Calu3 (cell line): ENCODE results near the gene PPFIBP2. TPM values are rescaled to one million over a fixed set of nuclear protein-coding genes. Genes with fewer than 3 reads are reported as not detected.

Source experiments
- BruUV-seq: library from RNA; stranded (reverse); fragments of 400-500 nt; replicated peaks from 2 replicates; lab custom pipeline; 2021; lab: Mats Ljungman, UMichigan
- CTCF ChIA-PET: fragments of 300-600 bp; sonication (Branson Sonifier 250); formaldehyde crosslinking; loops from one replicate; lab custom pipeline; 2022; ENCODE audit warnings: antibody characterized with exemption; lab: Charles Lee
- DNase-seq: peaks from one replicate; pipeline ENCODE4 v3.0.0; 2022
- H3K27ac Mint-ChIP-seq: one replicate; pipeline ENCODE4 v1.8.0; 2022; ENCODE audit warnings: mixed read lengths; ENCODE audit not compliant: unreplicated experiment
- H3K27me3 Mint-ChIP-seq: one replicate; pipeline ENCODE4 v1.8.0; 2022; ENCODE audit warnings: mixed read lengths; ENCODE audit not compliant: unreplicated experiment
- H3K36me3 Mint-ChIP-seq: one replicate; pipeline ENCODE4 v1.8.0; 2022; ENCODE audit warnings: mild to moderate bottlenecking, moderate library complexity, mixed read lengths; ENCODE audit not compliant: insufficient read depth, unreplicated experiment
- H3K4me1 Mint-ChIP-seq: one replicate; pipeline ENCODE4 v1.8.0; 2022; ENCODE audit warnings: mild to moderate bottlenecking, low read depth, mixed read lengths; ENCODE audit not compliant: unreplicated experiment
- H3K4me3 Mint-ChIP-seq: one replicate; pipeline ENCODE4 v1.8.0; 2022; ENCODE audit warnings: mild to moderate bottlenecking, low read depth, moderate library complexity, mixed read lengths; ENCODE audit not compliant: unreplicated experiment
- H3K9me3 Mint-ChIP-seq: one replicate; pipeline ENCODE4 v1.8.0; 2022; ENCODE audit warnings: low read depth, mixed read lengths; ENCODE audit not compliant: unreplicated experiment
- CTCF ChIP-seq: fragments of 200-600 bp; IDR thresholded peaks from one replicate; pipeline ENCODE4 v1.8.0; 2022; ENCODE audit warnings: antibody characterized with exemption; ENCODE audit not compliant: unreplicated experiment
- intact Hi-C: fragments of 100-400 bp; cut with micrococcal nuclease; formaldehyde crosslinking; loops from one replicate; pipeline ENCODE4 v1.10.0; 2022; ENCODE audit not compliant: unreplicated experiment
- total RNA-seq: library from RNA; stranded (reverse); gene quantifications from 2 replicates; pipeline ENCODE4 v1.2.3, GENCODE V29; 2022

The PPFIBP2 gene
- total RNA-seq, 1 experiment from 2014 or later = 28.5 TPM

- Mint-ChIP-seq H3K4me1 (no peaks in the 10 kb centered on the region), H3K4me3 (no peak within 1 kb of the TSS), H3K36me3 (no peaks in the 10 kb centered on the region), H3K27ac (no peak within 1 kb of the TSS), H3K9me3 (no peaks in the 10 kb centered on the region), H3K27me3 (peaks cover 27% of the 10 kb centered on the region)
- intact Hi-C loops = no loop called here
- TF ChIP-seq CTCF = no peak
- CTCF ChIA-PET = no interaction called here
- BruUV-seq = no TSS peak
- DNase-seq = no peak
These were observed 28.4 kb upstream of the PPFIBP2 start, which contains the start of gene OLFML1 for GRCh38 chr11:7485186-7486097. OLFML1 (plus strand) TSS chr11:7485506; CDS start chr11:7485876, 370 bp downstream.

- no peaks in the 10 kb centered on the region for H3K4me1 Mint-ChIP-seq
- DNase-seq = no peak
- no peak overlapping the region for H3K27ac Mint-ChIP-seq
- no peak overlapping the region for H3K4me3 Mint-ChIP-seq
- TF ChIP-seq CTCF = no peak
- CTCF ChIA-PET = no interaction called here
- intact Hi-C loops = no loop called here
- H3K9me3 Mint-ChIP-seq = no peaks in the 10 kb centered on the region
- H3K27me3 Mint-ChIP-seq = peaks cover 35% of the 10 kb centered on the region
- H3K36me3 Mint-ChIP-seq = no peaks in the 10 kb centered on the region
- no TSS peak for BruUV-seq
These were observed 27.6 kb upstream of the PPFIBP2 start for GRCh38 chr11:7486098-7486780.

GRCh38 chr11:7486781-7487140 lies 27.0 kb upstream of the PPFIBP2 start:
- no peak overlapping the region for H3K4me3 Mint-ChIP-seq
- H3K27me3 Mint-ChIP-seq = peaks cover 36% of the 10 kb centered on the region
- no peak overlapping the region for H3K27ac Mint-ChIP-seq
- no peaks in the 10 kb centered on the region for H3K9me3 Mint-ChIP-seq
- intact Hi-C loops = no loop called here
- TF ChIP-seq CTCF = no peak
- H3K36me3 Mint-ChIP-seq = no peaks in the 10 kb centered on the region
- CTCF ChIA-PET = no interaction called here
- no TSS peak for BruUV-seq
- no peaks in the 10 kb centered on the region for H3K4me1 Mint-ChIP-seq
- DNase-seq = no peak

- no peaks in the 10 kb centered on the region for H3K9me3 Mint-ChIP-seq
- no peak overlapping the region for H3K27ac Mint-ChIP-seq
- CTCF ChIA-PET = no interaction called here
- H3K4me3 Mint-ChIP-seq = no peak overlapping the region
- TF ChIP-seq CTCF = no peak
- no peaks in the 10 kb centered on the region for H3K36me3 Mint-ChIP-seq
- no peaks in the 10 kb centered on the region for H3K4me1 Mint-ChIP-seq
- DNase-seq = no peak
- intact Hi-C loops = no loop called here
- BruUV-seq = no TSS peak
- peaks cover 36% of the 10 kb centered on the region for H3K27me3 Mint-ChIP-seq
These were observed 26.4 kb upstream of the PPFIBP2 start for GRCh38 chr11:7487360-7487759.
